ENCODE results near the gene CENPM.

DNA sequence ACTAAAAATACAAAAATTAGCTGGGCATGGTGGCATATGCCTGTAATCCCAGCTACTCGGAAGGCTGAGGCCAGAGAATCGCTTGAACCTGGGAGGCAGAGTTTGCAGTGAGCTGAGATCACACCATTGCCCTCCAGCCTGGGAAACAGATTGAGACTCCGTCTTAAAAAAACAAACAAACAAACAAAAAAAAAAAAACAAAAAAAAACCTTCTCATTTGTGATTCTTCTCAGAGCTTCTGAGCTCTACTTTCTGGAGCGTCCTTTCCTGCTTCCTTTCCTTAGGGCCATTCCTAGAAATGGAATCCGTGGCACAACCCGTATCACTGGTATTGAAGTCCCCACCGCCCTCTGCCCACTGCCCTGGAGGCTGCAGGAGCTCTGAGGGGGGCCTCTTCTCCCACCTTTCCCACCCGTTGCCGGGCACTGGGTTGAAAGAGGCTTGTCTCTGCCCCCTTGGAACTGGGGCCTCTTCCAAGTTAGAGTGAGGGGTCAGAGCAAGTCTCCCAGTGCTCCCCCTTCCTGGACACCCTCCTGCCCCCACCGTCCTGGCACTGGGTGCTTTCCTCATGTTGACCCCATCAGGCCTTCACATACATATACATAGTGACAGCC, 30.1 kb downstream of the CENPM start:
- TF ChIP-seq, protein P1, sequence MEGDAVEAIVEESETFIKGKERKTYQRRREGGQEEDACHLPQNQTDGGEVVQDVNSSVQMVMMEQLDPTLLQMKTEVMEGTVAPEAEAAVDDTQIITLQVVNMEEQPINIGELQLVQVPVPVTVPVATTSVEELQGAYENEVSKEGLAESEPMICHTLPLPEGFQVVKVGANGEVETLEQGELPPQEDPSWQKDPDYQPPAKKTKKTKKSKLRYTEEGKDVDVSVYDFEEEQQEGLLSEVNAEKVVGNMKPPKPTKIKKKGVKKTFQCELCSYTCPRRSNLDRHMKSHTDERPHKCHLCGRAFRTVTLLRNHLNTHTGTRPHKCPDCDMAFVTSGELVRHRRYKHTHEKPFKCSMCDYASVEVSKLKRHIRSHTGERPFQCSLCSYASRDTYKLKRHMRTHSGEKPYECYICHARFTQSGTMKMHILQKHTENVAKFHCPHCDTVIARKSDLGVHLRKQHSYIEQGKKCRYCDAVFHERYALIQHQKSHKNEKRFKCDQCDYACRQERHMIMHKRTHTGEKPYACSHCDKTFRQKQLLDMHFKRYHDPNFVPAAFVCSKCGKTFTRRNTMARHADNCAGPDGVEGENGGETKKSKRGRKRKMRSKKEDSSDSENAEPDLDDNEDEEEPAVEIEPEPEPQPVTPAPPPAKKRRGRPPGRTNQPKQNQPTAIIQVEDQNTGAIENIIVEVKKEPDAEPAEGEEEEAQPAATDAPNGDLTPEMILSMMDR (IDR thresholded peaks at IDR 0.05; ENCODE audit: insufficient read depth, low read length, poor library complexity, severe bottlenecking), result no peak
- no peak for TF ChIP-seq EZH2phosphoT487 (conservative IDR thresholded peaks at IDR 0.05; ENCODE audit: low read length)

All from SU-DHL-6 (cell line).